Activated T-helper 9 cell treated with anti-CD3 and anti-CD28 coated beads, Interleukin-2, amount 50 U/mL, for 16 hours (primary cell): ENCODE data around the gene CD84.
"Not testable (repeated sequence)": the region's sequence is repeated elsewhere in the genome, so short reads cannot be mapped to it uniquely, and the experiment has no call there.

Experiments
- DNase-seq: peaks from one replicate; pipeline ENCODE4 v3.0.0-alpha.2; 2020; ENCODE audit warnings: low read depth

The CD84 gene

GRCh38 chr1:160541622-160542302, 37.5 kb downstream of the CD84 start:
- no peak for DNase-seq

- no peak for DNase-seq
Observed at GRCh38 chr1:160540859-160541233, 38.5 kb downstream of the CD84 start.

GRCh38 chr1:160539990-160540858, 39.1 kb downstream of the CD84 start:
- no peak for DNase-seq

GRCh38 chr1:160539684-160539989, 39.7 kb downstream of the CD84 start:
- DNase-seq, result no peak

GRCh38 chr1:160538985-160539651, 40.2 kb downstream of the CD84 start:
- DNase-seq, result no peak

GRCh38 chr1:160537714-160538665, 41.3 kb downstream of the CD84 start:
- no peak for DNase-seq

- no peak for DNase-seq
Observed at GRCh38 chr1:160534823-160535605, 44.3 kb downstream of the CD84 start.

GRCh38 chr1:160532557-160532813, 46.8 kb downstream of the CD84 start:
- DNase-seq, result not testable (repeated sequence)

- not testable (repeated sequence) for DNase-seq
Observed at GRCh38 chr1:160531809-160532556, 47.3 kb downstream of the CD84 start.

- DNase-seq, result not testable (repeated sequence)
Observed at GRCh38 chr1:160529401-160529952, 49.8 kb downstream of the CD84 start.

GRCh38 chr1:160523789-160524188, 55.5 kb downstream of the CD84 start:
- DNase-seq, result not testable (repeated sequence)

GRCh38 chr1:160522622-160523345, 56.5 kb downstream of the CD84 start, which contains the start of gene SLAMF6:
Gene SLAMF6, minus strand, starts transcription at chr1:160523255. Its CDS starts 63 bp downstream, at chr1:160523192.
- DNase-seq, result peak; percentile 8

GRCh38 chr1:160522136-160522535, 57.2 kb downstream of the CD84 start:
- DNase-seq, result no peak

GRCh38 chr1:160521554-160521953, 57.7 kb downstream of the CD84 start:
- no peak for DNase-seq

- no peak for DNase-seq
Observed at GRCh38 chr1:160520999-160521398, 58.3 kb downstream of the CD84 start.

- no peak for DNase-seq
Observed at GRCh38 chr1:160520582-160520981, 58.7 kb downstream of the CD84 start.

- no peak for DNase-seq
Observed at GRCh38 chr1:160519642-160520435, 59.5 kb downstream of the CD84 start.

- DNase-seq, result not testable (repeated sequence)
Observed at GRCh38 chr1:160517519-160517918, 61.8 kb downstream of the CD84 start.

GRCh38 chr1:160515908-160516307, 63.4 kb downstream of the CD84 start:
- not testable (repeated sequence) for DNase-seq
